Sigmoid colon (tissue), 4 donors: ENCODE measurements around the gene TOMM7.
"Not testable (repeated sequence)": the region's sequence is repeated elsewhere in the genome, so short reads cannot be mapped to it uniquely, and the experiment has no call there.

Experiments used
- CTCF ChIP-seq, 4 experiments: fragments of 450-650 bp in 3 of 4; fragments of 200-600 bp in 1 of 4; IDR thresholded peaks; one replicate each; pipeline ENCODE4 v1.5.1; 2016 to 2019; ENCODE audit warnings: antibody characterized with exemption in 4 of 4, mild to moderate bottlenecking in 3 of 4, moderate library complexity in 2 of 4
- EP300 ChIP-seq, 4 donors: sonication (generic); formaldehyde crosslinking; IDR thresholded peaks; one replicate each; pipeline ENCODE4 v1.6.1; 2017; ENCODE audit warnings: antibody characterized with exemption in 4 of 4
- POLR2A ChIP-seq, 2 donors: fragments of 450-650 bp; IDR thresholded peaks; one replicate each; pipeline ENCODE4 v1.6.1; 2016; ENCODE audit warnings: antibody characterized with exemption in 2 of 2, mild to moderate bottlenecking in 2 of 2, moderate library complexity in 2 of 2

- TF ChIP-seq POLR2A, CTCF, EP300 (IDR thresholded peaks at IDR 0.05): not testable (repeated sequence)
Measured at GRCh38 chr7:22779730-22780323, 42.8 kb downstream of the TOMM7 start.
